ENCODE data around the gene CPED1.
A peak's percentile ranks its signal among the peaks of the same experiment; 100 is the strongest.

Gene CPED1

DNA sequence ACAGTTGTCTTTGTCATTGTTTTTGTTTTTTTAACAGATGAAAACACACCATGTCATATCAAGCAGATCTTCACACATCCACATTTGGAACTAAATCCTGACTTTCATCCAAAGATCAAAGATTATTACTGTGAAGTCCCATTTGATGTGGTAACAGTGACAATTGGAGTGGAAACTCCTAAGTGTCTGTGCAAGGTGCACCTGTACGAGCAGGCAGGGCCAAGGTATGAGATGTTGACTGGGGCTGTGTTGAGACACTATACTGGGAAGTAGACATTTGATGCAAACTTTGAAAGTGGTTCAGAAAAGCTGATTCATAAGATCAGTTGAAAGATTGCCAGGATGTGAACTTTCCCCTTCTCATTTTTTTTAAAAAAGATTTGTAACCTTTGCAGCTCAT, 152.3 kb downstream of the CPED1 start:
- POLR2A ChIA-PET: no interaction called here
- no peaks in the 10 kb centered on the region for H3K4me1 ChIP-seq (ENCODE audit: control insufficient read depth, insufficient read depth, low read length)
- no peaks in the 10 kb centered on the region for H3K9me3 ChIP-seq (ENCODE audit: control insufficient read depth, insufficient read depth, low read depth, low read length)
- H3K27ac ChIP-seq (ENCODE audit: extremely low read depth, low read depth, low read length): no peak overlapping the region
- CTCF ChIA-PET: no interaction called here
- no peak for TF ChIP-seq SP3 (tag by site-specific recombination; IDR thresholded peaks at IDR 0.05)
- TF ChIP-seq, protein P1, sequence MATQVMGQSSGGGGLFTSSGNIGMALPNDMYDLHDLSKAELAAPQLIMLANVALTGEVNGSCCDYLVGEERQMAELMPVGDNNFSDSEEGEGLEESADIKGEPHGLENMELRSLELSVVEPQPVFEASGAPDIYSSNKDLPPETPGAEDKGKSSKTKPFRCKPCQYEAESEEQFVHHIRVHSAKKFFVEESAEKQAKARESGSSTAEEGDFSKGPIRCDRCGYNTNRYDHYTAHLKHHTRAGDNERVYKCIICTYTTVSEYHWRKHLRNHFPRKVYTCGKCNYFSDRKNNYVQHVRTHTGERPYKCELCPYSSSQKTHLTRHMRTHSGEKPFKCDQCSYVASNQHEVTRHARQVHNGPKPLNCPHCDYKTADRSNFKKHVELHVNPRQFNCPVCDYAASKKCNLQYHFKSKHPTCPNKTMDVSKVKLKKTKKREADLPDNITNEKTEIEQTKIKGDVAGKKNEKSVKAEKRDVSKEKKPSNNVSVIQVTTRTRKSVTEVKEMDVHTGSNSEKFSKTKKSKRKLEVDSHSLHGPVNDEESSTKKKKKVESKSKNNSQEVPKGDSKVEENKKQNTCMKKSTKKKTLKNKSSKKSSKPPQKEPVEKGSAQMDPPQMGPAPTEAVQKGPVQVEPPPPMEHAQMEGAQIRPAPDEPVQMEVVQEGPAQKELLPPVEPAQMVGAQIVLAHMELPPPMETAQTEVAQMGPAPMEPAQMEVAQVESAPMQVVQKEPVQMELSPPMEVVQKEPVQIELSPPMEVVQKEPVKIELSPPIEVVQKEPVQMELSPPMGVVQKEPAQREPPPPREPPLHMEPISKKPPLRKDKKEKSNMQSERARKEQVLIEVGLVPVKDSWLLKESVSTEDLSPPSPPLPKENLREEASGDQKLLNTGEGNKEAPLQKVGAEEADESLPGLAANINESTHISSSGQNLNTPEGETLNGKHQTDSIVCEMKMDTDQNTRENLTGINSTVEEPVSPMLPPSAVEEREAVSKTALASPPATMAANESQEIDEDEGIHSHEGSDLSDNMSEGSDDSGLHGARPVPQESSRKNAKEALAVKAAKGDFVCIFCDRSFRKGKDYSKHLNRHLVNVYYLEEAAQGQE (tag by site-specific recombination; IDR thresholded peaks at IDR 0.05): no peak
- no peak for TF ChIP-seq YY1 (tag by site-specific recombination; IDR thresholded peaks at IDR 0.05)
- no peak for TF ChIP-seq ZNF645 (tag by site-specific recombination; IDR thresholded peaks at IDR 0.05)
- TF ChIP-seq ZNF555 (tag by site-specific recombination; conservative IDR thresholded peaks at IDR 0.05): no peak
- no peak for TF ChIP-seq ZNF133 (tag by site-specific recombination; IDR thresholded peaks at IDR 0.05)
- no peak for TF ChIP-seq ZNF513 (tag by site-specific recombination; IDR thresholded peaks at IDR 0.05)
- TF ChIP-seq, protein P2, sequence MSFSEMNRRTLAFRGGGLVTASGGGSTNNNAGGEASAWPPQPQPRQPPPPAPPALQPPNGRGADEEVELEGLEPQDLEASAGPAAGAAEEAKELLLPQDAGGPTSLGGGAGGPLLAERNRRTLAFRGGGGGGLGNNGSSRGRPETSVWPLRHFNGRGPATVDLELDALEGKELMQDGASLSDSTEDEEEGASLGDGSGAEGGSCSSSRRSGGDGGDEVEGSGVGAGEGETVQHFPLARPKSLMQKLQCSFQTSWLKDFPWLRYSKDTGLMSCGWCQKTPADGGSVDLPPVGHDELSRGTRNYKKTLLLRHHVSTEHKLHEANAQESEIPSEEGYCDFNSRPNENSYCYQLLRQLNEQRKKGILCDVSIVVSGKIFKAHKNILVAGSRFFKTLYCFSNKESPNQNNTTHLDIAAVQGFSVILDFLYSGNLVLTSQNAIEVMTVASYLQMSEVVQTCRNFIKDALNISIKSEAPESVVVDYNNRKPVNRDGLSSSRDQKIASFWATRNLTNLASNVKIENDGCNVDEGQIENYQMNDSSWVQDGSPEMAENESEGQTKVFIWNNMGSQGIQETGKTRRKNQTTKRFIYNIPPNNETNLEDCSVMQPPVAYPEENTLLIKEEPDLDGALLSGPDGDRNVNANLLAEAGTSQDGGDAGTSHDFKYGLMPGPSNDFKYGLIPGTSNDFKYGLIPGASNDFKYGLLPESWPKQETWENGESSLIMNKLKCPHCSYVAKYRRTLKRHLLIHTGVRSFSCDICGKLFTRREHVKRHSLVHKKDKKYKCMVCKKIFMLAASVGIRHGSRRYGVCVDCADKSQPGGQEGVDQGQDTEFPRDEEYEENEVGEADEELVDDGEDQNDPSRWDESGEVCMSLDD (tag by site-specific recombination; IDR thresholded peaks at IDR 0.05): no peak
- TF ChIP-seq PRDM1 (tag by site-specific recombination; IDR thresholded peaks at IDR 0.05): no peak
- TF ChIP-seq ZNF704 (tag by site-specific recombination; IDR thresholded peaks at IDR 0.05): no peak
- H3K4me3 ChIP-seq (ENCODE audit: low read depth, low read length): no peak overlapping the region
- H3K36me3 ChIP-seq (ENCODE audit: control insufficient read depth in 2 of 2, insufficient read depth in 1 of 2, low read length in 2 of 2): no peaks in the 10 kb centered on the region

GRCh38 chr7:121151774-121152221, 163.3 kb downstream of the CPED1 start:
- no peak overlapping the region for H3K4me3 ChIP-seq (ENCODE audit: low read depth, low read length)
- no peak overlapping the region for H3K27ac ChIP-seq (ENCODE audit: extremely low read depth, low read depth, low read length)
- no peaks in the 10 kb centered on the region for H3K36me3 ChIP-seq (ENCODE audit: control insufficient read depth in 2 of 2, insufficient read depth in 1 of 2, low read length in 2 of 2)
- no peaks in the 10 kb centered on the region for H3K4me1 ChIP-seq (ENCODE audit: control insufficient read depth, insufficient read depth, low read length)
- H3K9me3 ChIP-seq (ENCODE audit: control insufficient read depth, insufficient read depth, low read depth, low read length): no peaks in the 10 kb centered on the region
- CTCF ChIA-PET: interaction anchor here (0.9 kb wide), 1 partner anchor 54 kb away, joined by 3 read pairs; no protein-coding TSS in a partner anchor
- POLR2A ChIA-PET: no interaction called here
- TF ChIP-seq ZNF214 (tag by site-specific recombination; IDR thresholded peaks at IDR 0.05; ENCODE audit: borderline replicate concordance) (no peak), KLF8 (tag by site-specific recombination; IDR thresholded peaks at IDR 0.05) (no peak), ZNF184 (tag by site-specific recombination; IDR thresholded peaks at IDR 0.05) (no peak), ATF2 (tag by site-specific recombination; IDR thresholded peaks at IDR 0.05; ENCODE audit: low read depth) (peak; percentile 6; the same call in 1 of the 2 replicates), SP7 (tag by site-specific recombination; IDR thresholded peaks at IDR 0.05) (no peak), ZNF660 (tag by site-specific recombination; IDR thresholded peaks at IDR 0.05) (no peak), ZNF707 (tag by site-specific recombination; IDR thresholded peaks at IDR 0.05) (no peak), SP3 (tag by site-specific recombination; IDR thresholded peaks at IDR 0.05) (no peak), HOXA7 (CRISPR knock-in tag; IDR thresholded peaks at IDR 0.05; ENCODE audit: borderline replicate concordance) (no peak), RBAK (tag by site-specific recombination; IDR thresholded peaks at IDR 0.05) (no peak)
- TF ChIP-seq, protein P3, sequence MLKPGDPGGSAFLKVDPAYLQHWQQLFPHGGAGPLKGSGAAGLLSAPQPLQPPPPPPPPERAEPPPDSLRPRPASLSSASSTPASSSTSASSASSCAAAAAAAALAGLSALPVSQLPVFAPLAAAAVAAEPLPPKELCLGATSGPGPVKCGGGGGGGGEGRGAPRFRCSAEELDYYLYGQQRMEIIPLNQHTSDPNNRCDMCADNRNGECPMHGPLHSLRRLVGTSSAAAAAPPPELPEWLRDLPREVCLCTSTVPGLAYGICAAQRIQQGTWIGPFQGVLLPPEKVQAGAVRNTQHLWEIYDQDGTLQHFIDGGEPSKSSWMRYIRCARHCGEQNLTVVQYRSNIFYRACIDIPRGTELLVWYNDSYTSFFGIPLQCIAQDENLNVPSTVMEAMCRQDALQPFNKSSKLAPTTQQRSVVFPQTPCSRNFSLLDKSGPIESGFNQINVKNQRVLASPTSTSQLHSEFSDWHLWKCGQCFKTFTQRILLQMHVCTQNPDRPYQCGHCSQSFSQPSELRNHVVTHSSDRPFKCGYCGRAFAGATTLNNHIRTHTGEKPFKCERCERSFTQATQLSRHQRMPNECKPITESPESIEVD (tag by site-specific recombination; IDR thresholded peaks at IDR 0.05): peak; percentile 32; the same call in 1 of the 2 replicates
